H54 (cell line): Measurements from ENCODE around the gene PRRC2C.

ENCODE experiments used
- DNase-seq: peaks from one replicate; pipeline ENCODE4 v3.0.0; 2011; ENCODE audit warnings: low spot score, mixed read lengths; ENCODE audit not compliant: insufficient read length
- FAIRE-seq: peaks from 3 replicates; lab custom pipeline; 2011; peaks lifted over from hg19 to GRCh38; lab: Jason Lieb, UNC
- POLR2A ChIP-seq: IDR thresholded peaks from 2 replicates; pipeline ENCODE4 v1.6.1; 2011; ENCODE audit warnings: low read depth, mild to moderate bottlenecking, low read length

PRRC2C gene

DNA sequence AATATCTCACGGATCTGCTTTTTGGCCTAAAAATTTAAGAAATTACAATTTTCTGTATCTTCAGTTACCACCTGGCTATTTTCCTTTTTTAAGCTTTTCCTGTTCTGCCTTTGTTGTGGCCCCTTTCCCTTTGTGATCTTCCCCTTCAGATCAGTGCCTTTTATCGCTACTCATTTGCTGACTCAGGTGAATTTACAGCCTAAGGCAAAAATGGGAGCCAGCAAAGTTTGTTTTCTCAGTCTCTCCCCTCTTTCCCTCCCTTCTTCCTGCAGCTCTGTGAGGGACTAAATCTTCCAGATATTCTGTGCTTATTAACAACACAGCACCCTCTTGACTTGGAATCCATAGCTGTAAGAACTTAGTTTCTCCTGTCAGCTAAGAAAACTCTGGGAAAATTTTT lies 5.3 kb upstream of the PRRC2C start:
- DNase-seq, result no peak
- TF ChIP-seq POLR2A, result no peak
- no peak for FAIRE-seq

DNA sequence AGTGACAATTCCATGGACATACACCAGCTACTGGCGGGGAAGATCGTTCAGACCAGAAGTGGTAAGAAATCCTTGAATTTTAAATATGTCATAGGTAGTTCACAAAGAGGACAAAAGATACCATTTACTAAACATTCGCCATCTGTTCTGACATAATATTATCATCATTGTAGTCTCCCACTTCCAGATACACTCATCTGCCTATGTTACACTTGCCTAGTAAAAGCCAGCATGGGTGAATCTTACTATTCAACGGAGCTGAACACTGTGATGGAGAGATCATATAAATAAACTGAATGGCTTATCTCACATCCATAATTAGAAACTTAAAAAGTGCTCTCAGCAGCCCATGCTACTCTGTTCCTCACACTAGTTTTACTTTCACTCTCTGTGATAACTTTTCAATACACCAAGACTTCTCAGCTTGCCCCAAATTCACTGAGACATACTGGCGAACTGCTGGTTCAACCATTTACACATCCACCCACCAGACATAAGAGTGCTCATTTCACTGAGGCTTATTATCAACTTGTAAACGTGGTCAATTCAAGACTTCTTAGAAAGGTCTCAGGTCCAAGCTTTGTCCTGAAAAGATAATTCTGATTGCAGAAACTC lies 463 bp upstream of the PRRC2C start:
- DNase-seq, result no peak
- peak; percentile 91 for FAIRE-seq
- no peak for TF ChIP-seq POLR2A

DNA sequence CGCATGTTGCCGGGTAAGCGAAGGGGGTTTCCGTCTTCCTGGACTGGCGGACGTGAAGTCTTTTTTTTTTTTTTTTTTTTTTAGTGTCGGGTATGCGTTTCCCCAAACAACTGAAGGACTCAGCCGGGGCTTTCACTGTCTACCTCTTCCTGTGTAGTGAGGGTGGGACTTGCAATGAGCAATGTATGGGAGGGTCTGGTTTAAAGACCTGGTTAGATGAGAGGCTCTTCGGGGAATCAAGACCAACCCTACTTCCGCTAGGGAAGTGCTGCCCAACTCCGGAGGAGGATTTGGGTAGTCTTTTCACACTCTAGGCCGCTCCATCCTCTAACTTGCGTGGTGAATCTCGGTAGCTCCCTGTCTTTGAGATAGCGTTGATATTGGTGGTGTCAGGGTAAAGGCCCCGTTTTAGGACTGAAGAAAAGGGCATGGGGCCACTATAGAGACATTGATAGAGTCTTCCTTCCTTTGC lies 754 bp downstream of the PRRC2C start:
- no peak for TF ChIP-seq POLR2A

DNA sequence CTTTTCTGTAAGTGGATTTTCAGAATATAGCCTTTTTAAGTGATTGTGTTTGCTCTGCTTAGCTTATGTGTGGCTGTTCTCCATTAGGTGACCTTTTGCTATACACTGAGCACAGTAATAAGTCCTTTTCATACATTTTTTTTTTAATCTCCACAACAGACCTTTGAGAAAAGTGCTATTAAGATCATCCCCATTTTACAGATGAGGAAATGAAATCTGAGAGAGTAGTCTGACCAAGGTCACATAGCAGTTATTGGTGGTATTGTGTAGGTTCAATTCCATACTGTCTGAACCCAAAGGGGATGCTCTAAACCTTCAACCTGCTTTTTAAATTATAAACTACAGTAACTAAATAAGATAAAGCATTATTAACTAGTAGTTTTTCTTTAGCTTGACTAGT lies 1.7 kb downstream of the PRRC2C start:
- no peak for TF ChIP-seq POLR2A
- FAIRE-seq (no peak), DNase-seq (no peak)

More for the DNA sequence above, 754 bp downstream of the PRRC2C start:
- peak; percentile 58 for FAIRE-seq
- peak; percentile 18 for DNase-seq

DNA sequence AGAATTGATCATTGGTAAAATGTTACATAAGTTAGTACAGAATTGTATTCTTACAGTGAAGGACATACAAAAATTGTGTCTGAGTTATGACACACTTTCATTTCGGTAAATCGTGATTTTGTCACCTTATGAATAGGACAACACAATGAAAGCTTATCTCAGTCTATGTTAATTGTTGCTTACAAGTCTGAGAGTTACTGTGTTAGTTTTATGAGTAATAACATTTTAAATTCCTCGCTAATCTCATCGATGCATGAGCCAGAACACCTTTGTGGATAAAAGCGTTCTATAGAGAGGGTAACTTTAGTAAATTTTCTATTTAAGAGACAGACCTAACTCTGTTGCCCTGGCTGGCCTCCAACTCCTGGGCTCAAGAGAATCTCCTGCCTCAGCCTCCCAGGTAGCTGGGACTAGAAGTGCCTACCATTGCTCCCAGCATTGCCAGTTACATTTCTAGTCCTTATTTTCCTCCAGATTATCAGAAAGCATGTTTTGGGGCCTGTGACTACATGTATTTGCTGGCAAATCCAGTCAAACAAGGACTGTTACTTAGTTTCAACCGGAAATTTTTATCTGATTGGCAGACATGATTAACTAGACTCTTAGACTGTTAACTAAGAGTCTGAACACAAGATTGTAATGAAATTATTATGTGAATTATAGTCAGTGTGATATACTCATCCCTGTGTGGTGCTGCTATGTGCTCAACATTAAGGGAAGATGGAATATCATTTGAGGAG lies 3.0 kb downstream of the PRRC2C start:
- FAIRE-seq (no peak), DNase-seq (no peak)
- TF ChIP-seq POLR2A, result no peak

DNA sequence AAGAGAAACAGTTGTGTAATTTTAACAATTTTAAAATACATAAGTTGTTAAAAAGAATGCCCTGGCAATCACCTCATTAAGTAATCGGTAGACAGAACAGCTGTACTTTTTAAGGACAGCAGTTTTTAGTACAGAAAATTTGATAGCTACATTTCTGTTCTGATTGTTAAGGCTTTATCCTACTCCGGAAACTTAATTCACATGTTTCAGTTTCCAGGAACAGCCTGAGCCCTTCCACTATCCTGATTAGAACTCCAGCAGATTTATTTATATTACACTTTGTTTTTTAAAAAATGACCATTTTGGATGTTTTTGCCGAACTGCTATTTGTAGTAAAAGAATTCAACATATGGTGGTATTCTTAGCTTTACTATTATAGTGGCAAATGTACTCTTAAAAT lies 8.7 kb downstream of the PRRC2C start:
- TF ChIP-seq POLR2A, result no peak
- FAIRE-seq, result no peak
- no peak for DNase-seq

DNA sequence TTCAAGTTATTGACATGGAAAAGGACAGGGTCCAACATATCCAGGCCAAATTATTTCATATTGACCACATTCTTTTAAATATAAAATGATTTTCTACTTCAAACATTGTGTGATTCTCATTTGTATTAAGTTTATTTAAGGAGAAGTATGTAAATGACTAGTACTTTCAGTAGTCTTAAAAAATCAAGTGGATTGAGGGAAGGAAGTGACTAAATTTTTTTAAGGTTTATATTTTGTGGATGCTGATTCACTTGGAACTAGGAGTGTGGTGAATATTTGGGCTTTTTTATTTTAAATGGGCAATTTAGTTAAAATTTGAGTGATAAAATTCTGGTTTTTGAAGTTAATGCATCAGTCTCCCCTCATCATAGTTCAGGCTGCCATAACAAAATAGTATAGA lies 10.1 kb downstream of the PRRC2C start:
- no peak for DNase-seq
- no peak for FAIRE-seq
- no peak for TF ChIP-seq POLR2A

DNA sequence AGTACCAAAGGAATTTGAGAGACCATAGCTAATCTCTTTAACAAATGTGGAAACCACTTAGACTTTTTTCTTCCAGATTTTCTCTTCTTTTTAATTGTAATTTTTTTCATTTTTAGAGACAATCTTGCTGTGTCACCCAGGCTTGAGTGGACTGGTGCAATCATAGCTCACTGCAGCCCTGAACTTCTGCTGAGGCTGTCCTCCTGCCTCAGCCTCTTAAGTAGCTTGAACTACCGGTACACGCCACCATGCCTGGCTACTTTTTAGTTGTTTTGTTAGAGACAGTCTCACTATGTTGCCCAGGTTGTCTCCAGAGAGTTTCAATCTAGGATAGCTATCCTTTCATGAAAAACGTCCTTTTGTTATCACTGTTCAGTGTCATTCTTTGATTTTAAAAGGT lies 15.0 kb downstream of the PRRC2C start:
- DNase-seq (no peak), FAIRE-seq (no peak)
- no peak for TF ChIP-seq POLR2A

DNA sequence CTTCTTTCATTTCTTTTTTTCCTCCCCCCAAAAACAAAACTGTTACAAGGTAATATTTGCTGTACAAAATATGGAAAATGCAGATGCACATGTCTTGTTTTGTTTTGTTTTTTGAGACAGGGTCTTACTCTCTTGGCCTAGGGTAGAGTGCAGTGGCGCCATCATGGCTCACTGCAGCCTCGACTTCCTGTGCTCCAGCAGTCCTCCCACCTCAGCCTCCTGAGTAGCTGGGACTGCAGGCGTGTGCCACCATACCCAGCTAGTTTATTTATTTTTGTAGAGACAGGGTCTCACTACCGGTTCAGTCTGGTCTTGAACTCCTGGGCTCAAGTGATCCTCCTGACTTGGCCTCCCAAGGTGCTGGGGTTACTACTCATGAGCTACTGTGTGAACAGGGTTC lies 15.5 kb downstream of the PRRC2C start:
- DNase-seq, result no peak
- no peak for FAIRE-seq
- TF ChIP-seq POLR2A, result no peak

DNA sequence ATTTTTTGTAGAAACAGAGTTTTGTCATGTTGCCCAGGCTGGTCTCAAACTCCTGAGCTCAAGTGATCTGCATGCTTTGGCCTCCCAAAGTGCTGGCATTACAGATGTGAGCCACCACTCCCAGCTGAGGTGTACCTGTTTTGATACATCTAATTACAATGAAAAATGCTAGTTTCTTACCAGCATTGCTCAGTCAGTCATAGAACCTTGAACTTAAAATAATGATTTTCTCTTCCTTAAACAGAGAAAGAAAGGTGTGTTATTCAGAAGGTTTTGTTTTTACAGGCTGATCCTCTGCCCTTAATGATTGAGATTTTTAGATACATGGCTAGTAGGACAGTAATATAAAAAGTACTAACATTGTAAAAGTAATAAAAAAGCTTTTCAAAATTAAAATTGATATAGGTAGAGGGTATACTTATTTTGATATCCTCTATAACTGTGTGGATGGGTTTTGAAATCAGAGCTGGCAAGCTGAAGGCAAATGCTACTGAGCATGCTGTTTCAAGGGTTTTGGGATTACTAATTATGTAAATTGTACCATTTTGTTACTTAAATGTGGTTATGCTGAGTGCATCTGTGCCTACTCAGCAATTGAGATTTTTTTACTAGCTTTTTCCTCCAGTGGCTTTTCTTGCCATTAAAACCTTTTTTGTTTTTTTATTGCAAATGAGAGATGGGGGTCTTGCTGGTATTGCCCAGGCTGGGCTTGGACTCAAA lies 16.1 kb downstream of the PRRC2C start:
- TF ChIP-seq POLR2A, result no peak
- FAIRE-seq, result no peak

DNA sequence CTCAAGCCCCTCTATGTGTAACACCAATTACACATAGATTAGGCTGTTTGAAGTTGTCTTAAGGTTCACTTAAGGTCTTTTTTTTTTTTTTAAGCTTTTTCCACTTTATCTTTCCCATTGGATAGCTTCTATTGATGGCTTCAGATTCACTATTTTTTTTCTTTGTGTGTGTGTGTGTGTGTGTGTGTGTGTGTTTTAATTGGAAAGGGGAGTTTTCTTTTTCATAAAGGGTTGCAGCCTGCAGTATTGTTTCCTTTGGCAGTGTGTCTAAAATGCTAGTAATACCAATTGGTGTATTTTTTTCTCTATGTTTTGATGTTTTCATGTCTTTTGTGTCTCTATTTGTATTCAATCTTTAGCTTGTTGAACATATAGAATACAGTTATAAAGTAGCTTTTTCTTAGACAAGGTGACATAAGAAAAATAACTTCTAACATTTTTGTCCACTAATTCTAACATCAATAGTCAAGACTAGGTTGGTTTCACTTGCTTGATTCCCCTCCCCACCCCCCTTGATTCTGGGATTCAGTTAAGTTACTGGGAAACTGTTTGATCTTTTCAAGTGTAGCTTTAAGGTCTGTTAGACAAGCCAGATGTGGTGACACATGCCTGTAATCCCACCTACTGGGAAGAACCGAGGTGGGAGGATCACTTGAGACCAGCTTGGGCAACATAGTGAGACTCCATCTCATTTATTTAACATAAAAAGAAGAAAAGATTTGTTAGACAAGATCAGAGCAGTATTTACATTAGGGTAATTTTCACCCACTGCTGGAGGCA lies 21.4 kb downstream of the PRRC2C start:
- peak; percentile 15 for FAIRE-seq
- no peak for DNase-seq
- TF ChIP-seq POLR2A, result no peak

More for the DNA sequence above, 16.1 kb downstream of the PRRC2C start:
- DNase-seq, result no peak

DNA sequence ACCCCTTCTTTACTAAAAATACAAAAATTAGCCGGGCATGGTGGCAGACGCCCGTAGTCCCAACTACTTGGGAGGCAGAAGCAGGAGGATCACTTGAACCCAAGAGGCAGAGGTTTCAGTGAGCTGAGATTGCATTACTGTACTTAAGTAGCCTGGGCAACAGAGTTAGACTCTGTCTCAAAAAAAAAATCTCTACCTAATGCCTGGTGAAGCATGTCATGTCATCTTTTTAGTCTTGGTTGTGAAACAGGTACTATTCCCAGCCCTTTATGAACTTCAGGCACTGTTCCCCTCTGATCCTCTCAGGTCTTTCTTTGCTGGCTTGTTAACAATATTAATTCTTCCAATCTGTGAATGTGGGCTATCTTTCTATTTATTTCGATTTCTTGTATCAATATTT lies 22.1 kb downstream of the PRRC2C start:
- TF ChIP-seq POLR2A, result no peak
- DNase-seq (no peak), FAIRE-seq (no peak)

DNA sequence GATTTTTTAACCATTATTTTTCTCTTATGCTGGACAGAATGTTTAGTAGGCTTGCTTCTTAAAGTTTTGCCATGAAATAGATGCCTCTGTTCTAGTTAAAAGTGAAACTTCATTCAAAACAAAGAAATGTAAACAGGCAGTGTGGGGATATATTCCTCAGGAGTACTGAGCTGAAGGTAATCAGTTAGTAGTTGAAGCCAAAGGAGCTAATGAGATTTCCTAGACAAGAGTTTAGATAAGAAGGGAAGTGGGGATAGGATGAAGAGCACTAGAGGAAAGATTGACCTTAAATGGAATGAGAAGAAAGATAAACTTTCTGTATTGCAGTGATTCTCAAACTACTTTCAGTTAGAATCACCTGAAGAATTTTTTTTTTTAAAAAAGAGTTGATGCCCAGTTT lies 23.9 kb downstream of the PRRC2C start:
- no peak for FAIRE-seq
- TF ChIP-seq POLR2A, result no peak
- no peak for DNase-seq

DNA sequence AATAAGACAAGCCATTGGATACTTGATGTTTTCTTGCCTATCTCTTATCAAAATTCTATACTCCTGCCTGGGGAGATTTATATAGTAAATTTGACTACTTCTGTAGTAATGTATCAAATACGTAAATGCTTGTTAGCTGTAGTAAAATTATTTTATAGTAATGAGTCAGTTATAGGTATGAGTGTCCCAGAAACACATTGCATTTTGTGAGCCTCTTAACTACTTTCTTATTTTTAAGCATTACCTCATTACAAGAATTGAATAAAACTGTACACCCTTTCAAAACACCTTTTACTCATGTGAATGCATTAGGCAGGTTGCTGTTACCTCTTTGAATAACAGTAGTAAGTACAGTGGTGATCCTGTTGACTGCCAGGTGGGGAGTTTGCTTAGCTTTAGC lies 28.4 kb downstream of the PRRC2C start:
- no peak for TF ChIP-seq POLR2A
- no peak for DNase-seq
- FAIRE-seq, result no peak

DNA sequence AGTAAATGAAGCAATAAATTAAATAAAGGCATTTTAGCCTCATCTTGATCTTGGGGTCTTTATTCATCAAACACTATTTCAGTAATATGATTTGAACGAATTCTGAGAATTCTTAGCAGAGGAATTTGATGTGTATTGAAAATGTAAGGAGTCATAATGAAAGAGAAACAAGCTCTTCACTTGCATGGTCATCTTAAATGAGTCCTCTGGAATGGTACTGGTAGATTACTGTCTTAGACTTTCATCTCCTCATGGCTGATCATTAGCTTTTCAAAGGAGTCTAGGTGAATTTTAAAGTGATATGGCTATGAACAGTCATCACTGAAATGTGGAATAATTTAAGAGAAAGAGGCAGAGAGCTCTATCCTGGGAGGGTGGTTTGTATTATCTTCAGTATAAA lies 30.0 kb downstream of the PRRC2C start:
- no peak for TF ChIP-seq POLR2A
- FAIRE-seq (no peak), DNase-seq (no peak)
